Measurements from ENCODE around the gene CECR2. TPM values are rescaled to one million over a fixed set of nuclear protein-coding genes. Genes with fewer than 3 reads are reported as not detected.
A peak's percentile ranks its signal among the peaks of the same experiment; 100 is the strongest.

The CECR2 gene
- total RNA-seq, 1 experiment from 2014 or later, result 154 TPM

- H3K9me3 ChIP-seq (ENCODE audit: control insufficient read depth, low read depth, low read length), result no peaks in the 10 kb centered on the region
- no peak overlapping the region for H3K9ac ChIP-seq (ENCODE audit: extremely low read depth, insufficient read length, low read length)
- no peaks in the 10 kb centered on the region for H3K23me2 ChIP-seq (ENCODE audit: insufficient read length, low read depth, low read length, poor library complexity, severe bottlenecking)
- H2BK5ac ChIP-seq (ENCODE audit: insufficient read length, low read length), result no peak overlapping the region
- Mint-ChIP-seq H3K9me3 (no peaks in the 10 kb centered on the region), H3K36me3 (ENCODE audit: insufficient read depth in 1 of 3, low read depth in 3 of 3) (no peaks in the 10 kb centered on the region), H3K4me1 (peaks cover 65 to 84% of the 10 kb centered on the region in 2 experiments), H3K27ac (peak overlapping the region in 1 of 3 experiments; percentile 18; a peak in 1 of 7 replicates), H3K27me3 (ENCODE audit: low read depth) (no peaks in the 10 kb centered on the region), H3K4me3 (no peak overlapping the region; a peak in 1 of 5 replicates)
- H3K27ac ChIP-seq (ENCODE audit: insufficient read length, low read depth, low read length), result no peak overlapping the region
- no peak overlapping the region for H4K8ac ChIP-seq (replicated peaks; ENCODE audit: insufficient read length, low read depth, low read length)
- no peak for TF ChIP-seq CTCF (conservative IDR thresholded peaks at IDR 0.05)
- H2AK5ac ChIP-seq (ENCODE audit: insufficient read length, low read length), result no peak overlapping the region
- H4K5ac ChIP-seq (ENCODE audit: insufficient read length, low read depth, low read length), result no peak overlapping the region
- H2BK15ac ChIP-seq (ENCODE audit: low read depth, low read length), result no peak overlapping the region
- DNase-seq, result no peak
- H2AFZ ChIP-seq (ENCODE audit: low read length), result no peak overlapping the region
- H2BK12ac ChIP-seq (ENCODE audit: insufficient read length, low read depth, low read length), result no peak overlapping the region
- H3K4me2 ChIP-seq (ENCODE audit: insufficient read depth, insufficient read length, low read length), result no peak overlapping the region
- H3K14ac ChIP-seq (ENCODE audit: insufficient read depth, low read length), result no peak overlapping the region
- no peaks in the 10 kb centered on the region for H4K20me1 ChIP-seq (ENCODE audit: control insufficient read depth, insufficient read depth, insufficient read length)
- no peaks in the 10 kb centered on the region for H3K27me3 ChIP-seq (ENCODE audit: insufficient read depth, low read length)
- no CpG with 5 or more reads among the region's 3 CpGs for WGBS (ENCODE audit: extremely low coverage, insufficient read length, low lambda C conversion rate)
- H3K79me1 ChIP-seq (ENCODE audit: insufficient read depth, low read depth, low read length, poor library complexity, severe bottlenecking), result peaks cover 10% of the 10 kb centered on the region
- no peak overlapping the region for H2BK120ac ChIP-seq (ENCODE audit: low read depth, low read length, poor library complexity, severe bottlenecking)
- H3K4ac ChIP-seq (ENCODE audit: low read depth, low read length), result no peak overlapping the region
- no peak overlapping the region for H3T11ph ChIP-seq (ENCODE audit: low read length)
- peaks cover 7% of the 10 kb centered on the region for H3K4me1 ChIP-seq (ENCODE audit: insufficient read depth, low read length)
- H3K23ac ChIP-seq (ENCODE audit: insufficient read length, low read depth, low read length), result no peak overlapping the region
- H2BK20ac ChIP-seq (ENCODE audit: low read depth, low read length, poor library complexity, severe bottlenecking), result no peak overlapping the region
- H3K79me2 ChIP-seq (ENCODE audit: insufficient read depth, low read length), result peaks cover 55% of the 10 kb centered on the region
- H4K91ac ChIP-seq (ENCODE audit: insufficient read length, low read depth, low read length), result no peak overlapping the region
- no peak overlapping the region for H3K56ac ChIP-seq (ENCODE audit: insufficient read length, low read depth, low read length)
- H3K18ac ChIP-seq (ENCODE audit: insufficient read length, low read depth, low read length), result no peak overlapping the region
Measured at GRCh38 chr22:17435375-17435774, 66.1 kb downstream of the CECR2 start.
